Activated T-helper 2 cell treated with anti-CD3 and anti-CD28 coated beads, Interferon-gamma antibody, Interleukin-2, Interleukin-4, amounts not matched to agents 10 μg/mL and 5 μg/mL and 100 μg/mL, durations not matched to agents 14 hours and 24 hours and 36 hours (primary cell): Measurements from ENCODE around the gene ZNF385C. TPM values are rescaled to one million over a fixed set of nuclear protein-coding genes. Genes with fewer than 3 reads are reported as not detected.

Experiments
- DNase-seq: peaks from one replicate; pipeline ENCODE4 v3.0.0; 2021; ENCODE audit warnings: low spot score
- H3K27ac Mint-ChIP-seq: one replicate; pipeline ENCODE4 v1.8.0; 2021; ENCODE audit warnings: mixed read lengths
- H3K27me3 Mint-ChIP-seq: one replicate; pipeline ENCODE4 v1.8.0; 2021; ENCODE audit warnings: low read depth, mixed read lengths
- H3K36me3 Mint-ChIP-seq: one replicate; pipeline ENCODE4 v1.8.0; 2021; ENCODE audit warnings: low read depth, mixed read lengths
- H3K4me1 Mint-ChIP-seq: one replicate; pipeline ENCODE4 v1.8.0; 2021; ENCODE audit warnings: low read depth, mixed read lengths
- H3K4me3 Mint-ChIP-seq: one replicate; pipeline ENCODE4 v1.8.0; 2021; ENCODE audit warnings: low read depth, mild to moderate bottlenecking, moderate library complexity, mixed read lengths
- H3K9me3 Mint-ChIP-seq: one replicate; pipeline ENCODE4 v1.8.0; 2021; ENCODE audit warnings: mixed read lengths
- intact Hi-C: fragments of 100-400 bp; cut with micrococcal nuclease; formaldehyde crosslinking; loops from one replicate; pipeline ENCODE4 v1.15.1; 2023
- total RNA-seq: library from RNA; stranded (reverse); gene quantifications from 2 replicates; pipeline ENCODE4 v1.2.3, GENCODE V29; 2022

The ZNF385C gene
- total RNA-seq, 1 donor from 2014 or later: 0.16 TPM

DNA sequence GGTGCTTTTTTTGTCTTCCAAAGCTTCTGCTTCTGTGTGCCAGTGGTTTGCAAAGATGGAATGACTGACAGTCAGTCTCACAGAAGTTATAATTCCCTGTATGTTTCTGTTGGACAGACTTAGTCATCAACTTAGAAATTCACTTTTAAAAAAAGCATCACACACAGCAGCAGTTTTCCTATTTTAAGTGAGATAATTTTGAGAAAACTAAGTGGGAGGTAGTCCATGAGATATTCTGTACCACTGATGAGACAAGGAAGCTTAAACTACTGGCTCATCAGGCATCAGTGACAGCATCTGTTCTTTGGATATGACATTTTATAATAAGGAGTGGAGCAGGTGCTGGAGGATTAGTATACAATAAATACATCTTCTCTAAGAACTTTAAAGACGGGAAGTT is 111.6 kb downstream of the ZNF385C start:
- Mint-ChIP-seq H3K4me3 (no peak overlapping the region), H3K4me1 (no peaks in the 10 kb centered on the region), H3K36me3 (peaks cover 74% of the 10 kb centered on the region), H3K27ac (no peak overlapping the region), H3K9me3 (no peaks in the 10 kb centered on the region), H3K27me3 (no peaks in the 10 kb centered on the region)
- intact Hi-C loops: no loop called here
- no peak for DNase-seq

DNA sequence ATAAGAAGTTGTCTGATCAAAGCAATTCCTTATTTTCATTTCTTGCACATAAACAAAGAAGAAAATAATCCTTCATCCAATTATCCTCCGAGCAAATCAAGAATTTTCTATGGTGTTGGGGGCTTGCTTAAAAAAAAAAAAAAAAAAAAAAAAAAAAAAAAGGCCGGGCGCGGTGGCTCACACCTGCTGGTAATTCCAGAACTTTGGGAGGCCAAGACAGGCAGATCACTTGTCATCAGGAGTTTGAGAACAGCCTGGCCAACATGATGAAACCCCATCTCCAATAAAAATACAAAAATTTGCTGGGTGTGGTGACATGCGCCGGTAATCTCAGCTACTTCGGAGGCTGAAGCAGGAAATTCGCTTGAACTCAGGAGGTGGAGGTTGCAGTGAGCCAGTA is 112.4 kb downstream of the ZNF385C start:
- no peak overlapping the region for H3K4me3 Mint-ChIP-seq
- intact Hi-C loops: no loop called here
- no peaks in the 10 kb centered on the region for H3K27me3 Mint-ChIP-seq
- peaks cover 74% of the 10 kb centered on the region for H3K36me3 Mint-ChIP-seq
- H3K4me1 Mint-ChIP-seq: no peaks in the 10 kb centered on the region
- DNase-seq: no peak
- no peaks in the 10 kb centered on the region for H3K9me3 Mint-ChIP-seq
- no peak overlapping the region for H3K27ac Mint-ChIP-seq

DNA sequence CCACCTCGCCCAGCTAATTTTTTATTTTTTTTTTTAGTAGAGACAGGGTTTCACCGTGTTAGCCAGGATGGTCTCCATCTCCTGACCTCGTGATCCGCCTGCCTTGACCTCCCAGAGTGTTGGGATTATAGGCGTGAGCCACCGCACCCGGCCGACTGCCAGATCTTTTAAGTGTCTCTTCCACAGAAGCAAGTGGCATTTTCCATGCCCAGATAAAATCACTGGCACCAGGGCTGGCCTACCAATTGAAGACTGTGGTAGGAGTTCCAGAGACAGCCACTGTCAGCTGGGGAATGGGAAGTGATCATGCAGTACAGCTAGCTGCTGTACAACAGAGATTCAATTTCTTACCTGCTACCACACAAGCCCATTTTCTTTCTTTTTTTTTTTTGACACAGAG is 113.8 kb downstream of the ZNF385C start:
- DNase-seq: no peak
- no peaks in the 10 kb centered on the region for H3K9me3 Mint-ChIP-seq
- no peak overlapping the region for H3K27ac Mint-ChIP-seq
- H3K36me3 Mint-ChIP-seq: peaks cover 77% of the 10 kb centered on the region
- intact Hi-C loops: no loop called here
- no peaks in the 10 kb centered on the region for H3K4me1 Mint-ChIP-seq
- no peaks in the 10 kb centered on the region for H3K27me3 Mint-ChIP-seq
- no peak overlapping the region for H3K4me3 Mint-ChIP-seq

DNA sequence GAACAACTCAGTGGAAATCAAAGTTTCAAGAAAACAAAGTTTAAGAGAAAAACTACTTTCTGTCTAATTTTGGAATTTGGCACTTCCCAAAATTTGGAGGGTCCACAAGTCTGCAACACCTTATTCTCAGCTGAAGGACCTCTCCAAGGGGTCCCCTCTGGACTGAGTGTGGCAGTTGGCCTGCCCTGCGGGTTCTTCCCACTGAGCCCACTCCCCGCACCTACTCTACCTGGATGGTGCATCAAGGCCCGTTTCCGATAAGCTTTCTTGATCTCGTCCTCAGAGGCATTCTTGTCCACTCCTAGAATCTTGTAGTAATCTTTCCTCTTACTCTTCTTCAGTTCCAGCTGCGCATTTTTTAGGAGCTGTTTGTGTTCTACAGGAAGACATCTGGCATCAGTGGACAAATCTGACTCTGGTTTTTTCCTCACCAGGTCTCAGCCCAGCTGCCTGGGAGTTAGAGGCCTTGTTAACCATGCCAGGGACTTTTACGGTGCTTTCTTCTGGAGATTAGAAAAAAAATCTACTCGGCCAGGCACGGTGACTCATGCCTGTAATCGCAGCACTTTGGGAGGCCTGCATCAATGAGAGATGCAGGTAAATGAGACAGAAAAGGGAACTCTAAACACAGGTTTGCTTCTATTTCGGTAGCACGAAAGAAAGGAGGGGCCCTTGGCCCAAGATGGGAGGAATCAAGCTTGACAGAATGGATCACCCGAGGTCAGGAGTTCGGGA is 116.1 kb downstream of the ZNF385C start:
- H3K4me3 Mint-ChIP-seq: no peak overlapping the region
- no peaks in the 10 kb centered on the region for H3K27me3 Mint-ChIP-seq
- intact Hi-C loops: no loop called here
- no peak for DNase-seq
- peaks cover 1% of the 10 kb centered on the region for H3K4me1 Mint-ChIP-seq
- no peak overlapping the region for H3K27ac Mint-ChIP-seq
- no peaks in the 10 kb centered on the region for H3K9me3 Mint-ChIP-seq
- H3K36me3 Mint-ChIP-seq: peaks cover 73% of the 10 kb centered on the region

DNA sequence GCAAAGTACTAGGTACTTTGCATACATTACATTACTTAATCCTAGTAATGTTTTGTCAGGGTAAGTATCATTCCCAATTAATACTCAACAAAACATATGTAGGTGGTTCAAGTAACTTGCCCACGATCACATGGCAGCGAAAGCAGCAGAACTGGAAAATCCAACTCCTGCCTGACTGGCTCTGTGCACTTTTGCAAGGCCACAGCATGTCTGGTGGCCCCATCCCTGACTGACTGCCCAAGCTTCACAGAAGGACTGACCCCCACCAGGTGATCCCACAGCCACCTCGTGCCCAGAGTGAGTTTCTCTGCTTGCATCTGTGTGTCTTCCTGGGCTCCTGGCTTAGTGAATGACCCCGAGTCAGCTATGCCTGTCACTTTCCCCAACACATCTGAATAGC is 120.3 kb downstream of the ZNF385C start:
- Mint-ChIP-seq H3K9me3 (no peaks in the 10 kb centered on the region), H3K27ac (no peak overlapping the region), H3K36me3 (peaks cover 82% of the 10 kb centered on the region), H3K27me3 (no peaks in the 10 kb centered on the region), H3K4me1 (peaks cover 1% of the 10 kb centered on the region), H3K4me3 (no peak overlapping the region)
- intact Hi-C loops: no loop called here
- no peak for DNase-seq

DNA sequence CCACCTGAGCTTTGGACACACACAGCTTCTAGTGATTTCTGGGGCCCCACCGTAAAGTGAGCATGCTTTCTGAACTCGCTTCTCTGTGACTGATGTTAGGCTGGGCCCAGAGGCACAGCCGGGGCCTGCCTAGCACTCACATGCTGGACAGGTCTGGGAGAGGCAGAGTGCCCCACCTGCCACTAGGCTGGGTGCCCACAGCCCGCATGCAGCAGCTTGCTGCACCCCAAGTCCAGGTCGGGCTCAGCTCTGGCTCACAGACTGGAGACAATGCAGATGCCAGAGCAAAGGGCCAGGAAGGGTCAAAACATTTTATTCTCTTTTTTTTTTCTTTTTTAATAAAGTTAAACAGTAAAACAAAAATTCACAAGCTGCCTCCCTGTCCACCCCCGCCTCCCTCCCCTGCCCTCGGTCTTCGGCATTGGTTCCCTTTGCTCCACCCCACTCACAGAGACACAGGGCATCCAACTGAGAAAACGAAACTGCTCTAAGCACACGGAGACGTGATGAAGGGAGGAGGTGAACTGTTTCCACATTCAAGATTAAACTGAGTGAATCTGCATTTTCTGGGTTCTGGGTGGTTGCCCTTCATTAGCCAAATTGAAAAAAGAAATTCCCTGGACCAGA is 122.0 kb downstream of the ZNF385C start:
- intact Hi-C loops: no loop called here
- Mint-ChIP-seq H3K27ac (no peak overlapping the region), H3K9me3 (no peaks in the 10 kb centered on the region), H3K4me1 (peaks cover 4% of the 10 kb centered on the region), H3K4me3 (no peak overlapping the region), H3K36me3 (peaks cover 75% of the 10 kb centered on the region), H3K27me3 (no peaks in the 10 kb centered on the region)
- DNase-seq: no peak

Other genes starting within 250 kb of the ZNF385C start
- gene KLHL11, start 233.1 kb downstream of the ZNF385C start, total RNA-seq: 44.3 and 46.0 TPM in 2 replicates
- gene ACLY, start 179.5 kb downstream of the ZNF385C start, total RNA-seq: 223 and 232 TPM in 2 replicates
- 0.50 and 0.85 TPM in 2 replicates for gene ODAD4, start 167.9 kb downstream of the ZNF385C start, total RNA-seq
- 71.8 and 77.3 TPM in 2 replicates for gene CNP, start 131.7 kb downstream of the ZNF385C start, total RNA-seq
- gene DNAJC7, start 81.0 kb downstream of the ZNF385C start, total RNA-seq: 103 and 115 TPM in 2 replicates
- 25.8 and 28.2 TPM in 2 replicates for gene NKIRAS2, start 78.4 kb downstream of the ZNF385C start, total RNA-seq
- gene C17orf113, start 47.9 kb downstream of the ZNF385C start, total RNA-seq: 0.05 and 0.21 TPM in 2 replicates
- 15.3 and 20.3 TPM in 2 replicates for gene DHX58, start 14.2 kb upstream of the ZNF385C start, total RNA-seq
- gene KAT2A, start 22.9 kb upstream of the ZNF385C start, total RNA-seq: 59.6 and 60.0 TPM in 2 replicates
- gene HSPB9, start 24.3 kb upstream of the ZNF385C start, total RNA-seq: not detected in 2 replicates
- 63.9 and 67.9 TPM in 2 replicates for gene RAB5C, start 56.5 kb upstream of the ZNF385C start, total RNA-seq
- 0.44 and 0.64 TPM in 2 replicates for gene KCNH4, start 82.7 kb upstream of the ZNF385C start, total RNA-seq
- not detected in 2 replicates for gene HCRT, start 87.0 kb upstream of the ZNF385C start, total RNA-seq
- gene GHDC, start 96.0 kb upstream of the ZNF385C start, total RNA-seq: 16.5 and 17.6 TPM in 2 replicates
- 162 and 164 TPM in 2 replicates for gene STAT5B, start 177.9 kb upstream of the ZNF385C start, total RNA-seq
- gene STAT5A, start 190.0 kb upstream of the ZNF385C start, total RNA-seq: 288 and 302 TPM in 2 replicates